NT2/D1 (cell line): ENCODE data around the gene PEAK1.

Experiments
- SUZ12 ChIP-seq: IDR thresholded peaks from 2 replicates; pipeline ENCODE4 v1.6.1; 2011; ENCODE audit not compliant: insufficient read length, insufficient read depth; ENCODE audit errors: extremely low read depth
- YY1 ChIP-seq: IDR thresholded peaks from 2 replicates; pipeline ENCODE4 v1.6.1; 2011; ENCODE audit not compliant: insufficient read length, insufficient read depth
- ZNF274 ChIP-seq: IDR thresholded peaks from 2 replicates; pipeline ENCODE4 v1.6.1; 2011; ENCODE audit warnings: mild to moderate bottlenecking, low read depth, low read length

DNA sequence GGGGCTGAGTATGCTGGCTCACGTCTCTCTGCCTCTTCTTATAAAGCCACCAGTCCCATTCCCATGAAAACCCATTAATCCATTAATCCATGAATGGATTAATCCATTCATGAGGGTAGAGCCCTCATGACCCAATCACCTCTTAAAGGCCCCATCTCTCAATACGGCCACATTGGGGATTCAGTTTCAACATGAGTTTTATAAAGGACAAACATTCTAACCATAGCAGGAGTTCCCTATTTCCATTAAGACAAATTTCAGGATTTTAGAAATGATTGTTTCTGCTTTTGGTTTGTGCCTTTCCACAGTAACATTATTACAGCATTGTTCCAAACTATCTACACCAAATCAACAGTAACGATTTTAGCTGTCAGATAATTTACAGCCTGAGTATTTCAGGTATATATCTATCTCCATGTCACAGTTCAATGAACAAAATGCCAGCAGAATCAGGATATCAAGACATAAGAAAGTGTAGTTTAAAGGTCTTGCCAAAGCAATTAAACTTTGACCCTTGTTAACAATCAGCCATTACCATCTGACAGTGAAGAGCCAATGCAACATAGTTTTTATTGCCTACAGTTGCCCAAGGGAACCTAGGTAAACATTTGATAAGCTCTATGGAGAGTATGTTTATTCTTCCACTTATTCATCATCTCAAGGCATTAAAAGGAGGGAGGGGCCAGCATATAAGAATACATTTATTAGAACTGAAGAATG, 352.8 kb downstream of the PEAK1 start:
- TF ChIP-seq YY1 (no peak), ZNF274 (no peak), SUZ12 (no peak)
